ENCODE data around the gene CYP26A1.

Gene CYP26A1

GRCh38 chr10:93072225-93072712, 1.4 kb upstream of the CYP26A1 start:
- no peak for TF ChIP-seq EZH2phosphoT487 (IDR thresholded peaks at IDR 0.05; ENCODE audit: borderline replicate concordance)
- TF ChIP-seq, protein P1, sequence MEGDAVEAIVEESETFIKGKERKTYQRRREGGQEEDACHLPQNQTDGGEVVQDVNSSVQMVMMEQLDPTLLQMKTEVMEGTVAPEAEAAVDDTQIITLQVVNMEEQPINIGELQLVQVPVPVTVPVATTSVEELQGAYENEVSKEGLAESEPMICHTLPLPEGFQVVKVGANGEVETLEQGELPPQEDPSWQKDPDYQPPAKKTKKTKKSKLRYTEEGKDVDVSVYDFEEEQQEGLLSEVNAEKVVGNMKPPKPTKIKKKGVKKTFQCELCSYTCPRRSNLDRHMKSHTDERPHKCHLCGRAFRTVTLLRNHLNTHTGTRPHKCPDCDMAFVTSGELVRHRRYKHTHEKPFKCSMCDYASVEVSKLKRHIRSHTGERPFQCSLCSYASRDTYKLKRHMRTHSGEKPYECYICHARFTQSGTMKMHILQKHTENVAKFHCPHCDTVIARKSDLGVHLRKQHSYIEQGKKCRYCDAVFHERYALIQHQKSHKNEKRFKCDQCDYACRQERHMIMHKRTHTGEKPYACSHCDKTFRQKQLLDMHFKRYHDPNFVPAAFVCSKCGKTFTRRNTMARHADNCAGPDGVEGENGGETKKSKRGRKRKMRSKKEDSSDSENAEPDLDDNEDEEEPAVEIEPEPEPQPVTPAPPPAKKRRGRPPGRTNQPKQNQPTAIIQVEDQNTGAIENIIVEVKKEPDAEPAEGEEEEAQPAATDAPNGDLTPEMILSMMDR (conservative IDR thresholded peaks at IDR 0.05; ENCODE audit: low read length), result no peak
- no peaks in the 10 kb centered on the region for H3K36me3 ChIP-seq (ENCODE audit: insufficient read depth, low read length)
- peaks cover 13% of the 10 kb centered on the region for H3K4me1 ChIP-seq (ENCODE audit: insufficient read depth, low read length, poor library complexity, severe bottlenecking)
- H3K79me2 ChIP-seq (ENCODE audit: insufficient read depth, low read length), result no peaks in the 10 kb centered on the region
- H3K27me3 ChIP-seq (ENCODE audit: insufficient read depth, low read length, poor library complexity, severe bottlenecking), result no peaks in the 10 kb centered on the region
- no peaks in the 10 kb centered on the region for H3K9me2 ChIP-seq (replicated peaks; ENCODE audit: low read depth, low read length)
- H3K9ac ChIP-seq (ENCODE audit: low read depth, low read length, poor library complexity, severe bottlenecking), result no peak overlapping the region
- no peaks in the 10 kb centered on the region for H4K20me1 ChIP-seq (ENCODE audit: insufficient read depth, low read length, poor library complexity, severe bottlenecking)
- H3K4me3 ChIP-seq (ENCODE audit: low read length, poor library complexity, severe bottlenecking), result no peak overlapping the region
- no peak overlapping the region for H2AFZ ChIP-seq (ENCODE audit: low read length)
- H3K9me3 ChIP-seq (ENCODE audit: insufficient read depth, low read depth, low read length), result no peaks in the 10 kb centered on the region
- no peak overlapping the region for H3K4me2 ChIP-seq (ENCODE audit: low read depth, low read length, poor library complexity, severe bottlenecking)
- H3F3A ChIP-seq (ENCODE audit: low read depth), result no peaks in the 10 kb centered on the region

- no peaks in the 10 kb centered on the region for H3F3A ChIP-seq (ENCODE audit: low read depth)
- H3K4me2 ChIP-seq (ENCODE audit: low read depth, low read length, poor library complexity, severe bottlenecking), result peak overlapping the region; percentile 76
- no peaks in the 10 kb centered on the region for H3K9me3 ChIP-seq (ENCODE audit: insufficient read depth, low read depth, low read length)
- no peaks in the 10 kb centered on the region for H3K36me3 ChIP-seq (ENCODE audit: insufficient read depth, low read length)
- TF ChIP-seq EZH2phosphoT487 (IDR thresholded peaks at IDR 0.05; ENCODE audit: borderline replicate concordance), result no peak
- TF ChIP-seq, protein P1 (conservative IDR thresholded peaks at IDR 0.05; ENCODE audit: low read length), result no peak
- no peaks in the 10 kb centered on the region for H3K27me3 ChIP-seq (ENCODE audit: insufficient read depth, low read length, poor library complexity, severe bottlenecking)
- H3K4me3 ChIP-seq (ENCODE audit: low read length, poor library complexity, severe bottlenecking), result peak overlapping the region; percentile 88
- H4K20me1 ChIP-seq (ENCODE audit: insufficient read depth, low read length, poor library complexity, severe bottlenecking), result no peaks in the 10 kb centered on the region
- peak overlapping the region; percentile 99 for H2AFZ ChIP-seq (ENCODE audit: low read length)
- H3K4me1 ChIP-seq (ENCODE audit: insufficient read depth, low read length, poor library complexity, severe bottlenecking), result peaks cover 13% of the 10 kb centered on the region
- peak overlapping the region; percentile 76 for H3K9ac ChIP-seq (ENCODE audit: low read depth, low read length, poor library complexity, severe bottlenecking)
- H3K79me2 ChIP-seq (ENCODE audit: insufficient read depth, low read length), result no peaks in the 10 kb centered on the region
- no peaks in the 10 kb centered on the region for H3K9me2 ChIP-seq (replicated peaks; ENCODE audit: low read depth, low read length)
These were observed 767 bp upstream of the CYP26A1 start for GRCh38 chr10:93072713-93073538.

DNA sequence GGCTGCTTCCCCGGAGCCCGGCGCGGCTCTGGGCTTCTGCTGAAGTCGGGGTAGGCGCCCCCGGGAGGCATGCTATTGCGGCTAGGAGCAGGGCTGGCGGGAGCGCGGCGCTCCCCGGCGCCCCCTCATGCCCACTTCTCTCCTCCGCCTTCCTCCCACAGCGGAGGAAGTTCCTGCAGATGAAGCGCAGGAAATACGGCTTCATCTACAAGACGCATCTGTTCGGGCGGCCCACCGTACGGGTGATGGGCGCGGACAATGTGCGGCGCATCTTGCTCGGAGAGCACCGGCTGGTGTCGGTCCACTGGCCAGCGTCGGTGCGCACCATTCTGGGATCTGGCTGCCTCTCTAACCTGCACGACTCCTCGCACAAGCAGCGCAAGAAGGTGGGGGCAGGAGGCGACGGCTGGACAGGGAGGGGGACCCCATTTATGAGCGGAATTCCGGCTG, 479 bp downstream of the CYP26A1 start:
- H4K20me1 ChIP-seq (ENCODE audit: insufficient read depth, low read length, poor library complexity, severe bottlenecking), result no peaks in the 10 kb centered on the region
- peak overlapping the region; percentile 76 for H3K9ac ChIP-seq (ENCODE audit: low read depth, low read length, poor library complexity, severe bottlenecking)
- peak overlapping the region; percentile 99 for H2AFZ ChIP-seq (ENCODE audit: low read length)
- no peaks in the 10 kb centered on the region for H3K27me3 ChIP-seq (ENCODE audit: insufficient read depth, low read length, poor library complexity, severe bottlenecking)
- H3K4me3 ChIP-seq (ENCODE audit: low read length, poor library complexity, severe bottlenecking), result peak overlapping the region; percentile 88
- peak overlapping the region; percentile 76 for H3K4me2 ChIP-seq (ENCODE audit: low read depth, low read length, poor library complexity, severe bottlenecking)
- no peaks in the 10 kb centered on the region for H3K79me2 ChIP-seq (ENCODE audit: insufficient read depth, low read length)
- H3F3A ChIP-seq (ENCODE audit: low read depth), result no peaks in the 10 kb centered on the region
- H3K9me2 ChIP-seq (replicated peaks; ENCODE audit: low read depth, low read length), result no peaks in the 10 kb centered on the region
- TF ChIP-seq, protein P1 (conservative IDR thresholded peaks at IDR 0.05; ENCODE audit: low read length), result peak; percentile 47
- TF ChIP-seq EZH2phosphoT487 (IDR thresholded peaks at IDR 0.05; ENCODE audit: borderline replicate concordance), result no peak
- H3K9me3 ChIP-seq (ENCODE audit: insufficient read depth, low read depth, low read length), result no peaks in the 10 kb centered on the region
- no peaks in the 10 kb centered on the region for H3K36me3 ChIP-seq (ENCODE audit: insufficient read depth, low read length)
- peaks cover 13% of the 10 kb centered on the region for H3K4me1 ChIP-seq (ENCODE audit: insufficient read depth, low read length, poor library complexity, severe bottlenecking)

All from Loucy (cell line).